ENCODE measurements around the gene CA10. TPM values are rescaled to one million over a fixed set of nuclear protein-coding genes. Genes with fewer than 3 reads are reported as not detected.

Gene CA10
- total RNA-seq, 1 donor, result not detected

DNA sequence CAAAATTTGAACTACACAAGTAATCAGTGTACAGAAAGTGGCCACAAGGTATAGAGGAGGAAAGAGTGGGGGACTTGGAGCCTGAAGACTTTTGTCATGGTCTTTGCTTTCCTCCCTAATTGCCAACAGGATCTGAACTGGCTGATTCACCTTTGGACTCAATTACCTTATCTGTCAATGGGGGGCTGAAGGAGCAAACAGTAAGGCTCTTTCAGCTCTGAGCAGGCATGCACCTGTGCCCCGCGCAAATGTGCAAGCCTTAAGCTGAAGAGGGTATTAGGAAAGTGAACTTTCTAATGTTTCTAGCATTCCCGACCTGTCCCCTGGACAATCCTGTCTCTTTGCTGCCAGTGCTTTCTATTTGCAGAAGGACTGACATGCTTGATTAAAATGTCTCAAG is 302.7 kb downstream of the CA10 start:
- TF ChIP-seq, protein P1, sequence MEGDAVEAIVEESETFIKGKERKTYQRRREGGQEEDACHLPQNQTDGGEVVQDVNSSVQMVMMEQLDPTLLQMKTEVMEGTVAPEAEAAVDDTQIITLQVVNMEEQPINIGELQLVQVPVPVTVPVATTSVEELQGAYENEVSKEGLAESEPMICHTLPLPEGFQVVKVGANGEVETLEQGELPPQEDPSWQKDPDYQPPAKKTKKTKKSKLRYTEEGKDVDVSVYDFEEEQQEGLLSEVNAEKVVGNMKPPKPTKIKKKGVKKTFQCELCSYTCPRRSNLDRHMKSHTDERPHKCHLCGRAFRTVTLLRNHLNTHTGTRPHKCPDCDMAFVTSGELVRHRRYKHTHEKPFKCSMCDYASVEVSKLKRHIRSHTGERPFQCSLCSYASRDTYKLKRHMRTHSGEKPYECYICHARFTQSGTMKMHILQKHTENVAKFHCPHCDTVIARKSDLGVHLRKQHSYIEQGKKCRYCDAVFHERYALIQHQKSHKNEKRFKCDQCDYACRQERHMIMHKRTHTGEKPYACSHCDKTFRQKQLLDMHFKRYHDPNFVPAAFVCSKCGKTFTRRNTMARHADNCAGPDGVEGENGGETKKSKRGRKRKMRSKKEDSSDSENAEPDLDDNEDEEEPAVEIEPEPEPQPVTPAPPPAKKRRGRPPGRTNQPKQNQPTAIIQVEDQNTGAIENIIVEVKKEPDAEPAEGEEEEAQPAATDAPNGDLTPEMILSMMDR (IDR thresholded peaks at IDR 0.05; ENCODE audit: insufficient read depth, low read depth, low read length), result no peak
- DNase-seq (ENCODE audit: low read depth), result no peak
- H3K4me3 ChIP-seq (ENCODE audit: low read depth, low read length), result no peak overlapping the region

DNA sequence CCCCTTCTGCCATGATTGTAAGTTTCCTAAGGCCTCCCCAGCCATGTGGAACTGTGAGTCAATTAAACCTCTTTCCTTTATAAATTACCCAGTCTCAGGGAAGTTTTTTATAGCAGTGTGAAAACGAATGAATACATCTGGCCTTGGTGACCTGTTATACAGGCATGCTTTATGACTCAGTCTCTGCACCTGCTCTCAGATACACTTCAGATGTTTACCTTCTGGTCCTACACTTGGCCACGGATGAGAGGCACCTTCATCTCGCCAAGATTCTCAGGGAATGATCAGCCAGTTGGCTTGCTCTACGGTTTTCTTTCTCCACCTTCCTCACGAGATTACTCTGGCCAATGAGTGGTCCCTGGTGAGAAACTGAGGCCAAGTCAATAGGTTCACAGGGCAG is 304.7 kb downstream of the CA10 start:
- no peak overlapping the region for H3K4me3 ChIP-seq (ENCODE audit: low read depth, low read length)
- TF ChIP-seq, protein P1 (IDR thresholded peaks at IDR 0.05; ENCODE audit: insufficient read depth, low read depth, low read length), result no peak
- no peak for DNase-seq (ENCODE audit: low read depth)

DNA sequence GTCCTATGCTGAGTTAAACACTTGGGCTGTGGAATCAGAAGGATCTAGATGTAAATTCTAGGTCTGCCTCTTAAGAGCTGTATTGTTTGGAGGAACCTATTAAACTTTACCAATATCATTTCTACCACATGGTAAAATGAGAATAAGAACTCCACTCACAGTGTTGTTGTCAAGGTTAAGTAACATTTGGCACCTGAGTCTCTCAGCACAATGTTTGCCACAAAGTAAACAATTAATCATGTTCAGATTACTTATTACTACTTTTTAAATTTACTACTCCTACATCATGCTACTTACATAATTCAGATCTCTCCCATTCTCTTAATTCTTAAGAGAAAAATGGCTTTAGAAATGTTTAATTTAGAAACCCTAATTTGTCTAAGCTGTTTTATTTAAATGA is 305.9 kb downstream of the CA10 start:
- no peak overlapping the region for H3K4me3 ChIP-seq (ENCODE audit: low read depth, low read length)
- TF ChIP-seq, protein P1 (IDR thresholded peaks at IDR 0.05; ENCODE audit: insufficient read depth, low read depth, low read length), result no peak
- no peak for DNase-seq (ENCODE audit: low read depth)

DNA sequence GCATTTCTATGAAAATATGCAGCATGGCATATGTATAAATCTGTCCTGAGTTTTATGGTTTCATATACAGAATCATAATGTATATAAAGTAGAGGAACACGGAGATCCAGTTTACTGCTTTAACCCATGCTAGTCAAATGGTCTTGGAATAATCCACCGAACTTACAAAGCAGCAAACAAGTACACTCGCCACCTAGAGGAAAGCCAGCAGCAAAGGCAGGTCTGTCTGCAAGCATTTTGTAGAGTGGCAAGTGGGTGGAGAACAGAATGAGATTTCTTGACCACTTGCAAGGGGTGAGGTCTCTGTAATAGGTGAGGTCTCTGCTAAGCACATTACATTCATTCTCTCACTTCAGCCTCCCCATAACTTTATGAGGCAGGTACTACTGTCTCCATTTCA is 308.3 kb downstream of the CA10 start:
- TF ChIP-seq, protein P1 (IDR thresholded peaks at IDR 0.05; ENCODE audit: insufficient read depth, low read depth, low read length), result no peak
- H3K4me3 ChIP-seq (ENCODE audit: low read depth, low read length), result no peak overlapping the region
- DNase-seq (ENCODE audit: low read depth), result no peak

DNA sequence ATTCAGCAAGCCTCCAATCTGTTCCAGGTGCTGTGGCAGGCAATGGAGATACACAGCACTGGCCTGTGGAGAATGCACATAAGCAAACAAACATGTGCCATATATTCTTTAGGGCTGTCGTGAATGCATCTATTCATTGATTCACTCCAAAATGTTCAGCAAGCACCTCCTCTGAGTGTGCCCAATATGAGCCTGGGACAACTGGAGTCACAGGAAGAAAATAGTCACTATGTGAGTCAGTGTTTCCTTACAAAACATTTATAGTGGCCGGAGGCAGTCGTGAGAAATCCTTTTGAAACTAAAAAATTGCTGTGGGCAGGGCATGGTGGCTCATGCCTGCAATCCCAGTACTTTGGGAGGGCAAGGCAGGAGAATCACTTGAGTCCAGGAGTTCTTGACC is 310.1 kb downstream of the CA10 start:
- TF ChIP-seq, protein P1 (IDR thresholded peaks at IDR 0.05; ENCODE audit: insufficient read depth, low read depth, low read length), result no peak
- no peak overlapping the region for H3K4me3 ChIP-seq (ENCODE audit: low read depth, low read length)
- no peak for DNase-seq (ENCODE audit: low read depth)

DNA sequence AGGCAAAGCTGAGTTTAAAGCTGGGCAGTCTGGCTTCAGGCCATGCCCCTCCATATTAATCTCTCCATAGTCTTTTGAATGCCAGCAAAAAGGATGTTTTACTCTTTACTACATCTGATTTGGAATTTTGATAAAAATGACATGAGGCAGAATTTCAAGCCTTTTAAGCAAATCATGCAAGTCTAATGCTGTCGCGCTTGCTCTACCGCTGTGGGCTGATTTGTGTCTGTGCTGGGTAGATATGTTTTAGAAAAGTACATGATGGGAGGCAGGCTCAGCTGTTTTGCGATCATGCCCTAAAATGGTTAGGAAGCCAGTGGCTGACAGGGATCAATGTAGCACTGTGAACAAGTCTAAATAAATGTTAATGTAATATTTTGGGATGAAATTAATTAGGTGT is 311.9 kb downstream of the CA10 start:
- TF ChIP-seq, protein P1 (IDR thresholded peaks at IDR 0.05; ENCODE audit: insufficient read depth, low read depth, low read length), result no peak
- H3K4me3 ChIP-seq (ENCODE audit: low read depth, low read length), result no peak overlapping the region

DNA sequence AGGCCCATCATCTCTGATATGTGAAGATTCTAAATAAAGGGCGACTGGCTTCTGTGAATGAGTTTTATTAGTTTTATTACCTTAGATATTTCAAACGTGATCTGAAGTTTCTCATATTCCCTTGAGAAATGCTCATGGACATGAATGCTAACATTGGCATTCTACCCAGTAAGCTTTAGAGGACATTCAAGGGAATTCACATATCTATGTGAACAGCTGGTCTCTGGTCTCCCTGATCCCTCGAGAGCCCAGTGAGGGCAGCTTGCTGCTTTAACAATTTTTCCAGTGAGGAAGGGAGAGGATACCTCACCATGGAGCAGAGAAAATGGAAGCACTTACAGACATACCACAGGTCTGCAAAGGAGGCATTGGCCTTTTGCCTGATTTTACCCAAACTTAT is 312.7 kb downstream of the CA10 start:
- no peak overlapping the region for H3K4me3 ChIP-seq (ENCODE audit: low read depth, low read length)
- DNase-seq (ENCODE audit: low read depth), result no peak
- TF ChIP-seq, protein P1 (IDR thresholded peaks at IDR 0.05; ENCODE audit: insufficient read depth, low read depth, low read length), result no peak

More for the DNA sequence above, 311.9 kb downstream of the CA10 start:
- DNase-seq (ENCODE audit: low read depth), result no peak
